Stimulated activated CD4-positive, alpha-beta T cell treated with anti-CD3 and anti-CD28 coated beads, Interleukin-1b, Interleukin-23, amount 100 ng/mL, for 4 hours (primary cell): ENCODE measurements around the gene RCBTB2.

Experiments used
- DNase-seq, 2 donors: peaks; one replicate each; pipeline ENCODE4 v3.0.0-alpha.2; 2020; ENCODE audit warnings: low read depth in 2 of 2

Gene RCBTB2

DNA sequence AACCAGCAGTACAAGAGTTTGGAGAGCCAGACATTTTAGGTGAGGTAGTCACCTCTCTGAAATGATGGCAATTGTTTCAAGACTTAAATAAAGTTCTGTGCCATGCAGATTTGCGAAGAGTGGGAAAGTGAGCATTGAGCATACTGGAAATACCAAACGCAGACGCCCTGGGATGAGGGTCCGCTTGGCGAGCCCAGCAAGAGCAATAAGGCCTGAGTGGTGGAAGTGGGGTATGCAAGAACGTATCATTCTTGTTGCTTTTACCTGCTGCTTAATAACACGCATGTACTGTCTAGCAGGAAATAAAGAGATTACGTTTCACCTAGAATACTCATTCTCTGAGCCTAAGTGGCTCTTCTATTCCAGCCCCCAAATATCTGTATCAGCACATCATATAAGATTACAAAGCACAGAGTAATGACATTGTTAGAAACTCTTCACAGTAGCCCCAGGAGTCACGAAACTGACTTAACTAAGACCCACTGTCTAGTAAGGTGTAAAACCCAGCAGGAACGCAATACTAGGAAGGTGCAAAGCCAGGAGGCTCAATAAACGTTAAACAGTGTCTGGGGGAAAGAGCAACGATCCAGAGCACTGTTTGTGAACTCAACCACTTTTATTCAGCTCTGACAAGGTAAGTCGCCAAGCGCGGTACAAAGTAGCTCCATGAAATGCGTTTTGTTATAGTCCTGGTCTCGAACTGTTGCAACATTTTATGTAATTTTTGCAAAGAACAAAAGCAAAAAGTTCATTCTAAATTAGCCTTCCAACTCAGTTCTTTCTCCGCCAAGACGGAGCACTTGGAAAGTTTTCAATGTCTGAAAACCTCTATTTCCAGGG is 1.2 kb downstream of the RCBTB2 start:
- no peak for DNase-seq

DNA sequence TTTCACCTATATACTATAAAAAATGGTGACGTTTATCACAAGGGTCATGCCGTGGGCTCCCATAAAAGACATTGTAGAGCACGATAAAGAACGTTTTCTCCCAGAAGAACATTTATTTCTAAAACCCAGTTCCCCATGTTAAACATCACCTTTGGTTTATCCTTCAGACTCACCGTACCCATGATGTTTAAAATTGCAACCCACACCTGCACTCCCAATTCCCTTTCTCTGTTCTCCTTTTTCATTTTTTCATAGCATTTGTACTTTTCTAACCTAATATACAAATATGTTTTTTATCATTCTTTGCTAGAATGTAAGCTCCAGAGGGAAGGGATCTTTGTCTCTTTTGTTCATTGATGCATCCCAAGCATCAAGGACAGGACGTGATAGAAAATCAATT is 2.0 kb downstream of the RCBTB2 start:
- DNase-seq = no peak

DNA sequence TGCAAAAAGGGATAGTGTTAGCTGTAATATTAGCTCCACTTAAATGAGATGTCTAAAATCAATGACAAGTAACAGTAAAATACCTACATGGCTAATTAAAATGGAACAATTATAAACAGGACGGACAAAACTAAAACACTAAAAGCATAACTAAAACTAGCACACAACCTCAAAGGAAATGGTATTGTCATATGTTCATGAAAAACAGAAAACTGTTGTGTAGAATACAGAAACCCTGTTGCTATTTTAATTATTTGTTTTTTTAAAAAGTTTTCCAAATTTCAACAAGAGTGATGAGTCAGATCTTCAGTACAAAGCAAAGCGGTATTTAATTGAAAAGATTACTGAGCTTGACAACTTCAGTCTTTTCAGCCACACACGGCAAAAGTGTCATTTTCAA is 4.2 kb downstream of the RCBTB2 start:
- no peak for DNase-seq

DNA sequence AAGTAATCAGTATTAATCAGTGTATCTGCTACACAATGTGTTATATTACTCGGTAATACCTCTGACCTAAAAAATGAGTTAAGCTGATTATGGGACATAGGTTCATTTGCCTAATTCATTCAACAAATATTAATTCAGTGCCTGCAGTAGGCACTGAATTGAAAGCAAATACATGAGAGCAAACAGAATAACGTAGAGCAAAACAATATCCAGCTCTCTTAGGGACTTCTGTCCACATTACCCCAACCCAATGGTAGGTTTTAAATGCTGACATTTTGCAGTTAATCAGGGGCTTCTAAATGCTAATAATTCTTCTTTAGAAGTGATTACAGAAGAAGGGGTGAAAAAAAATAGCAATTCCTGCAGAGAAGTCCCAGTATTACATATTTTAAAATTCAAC is 4.9 kb downstream of the RCBTB2 start:
- no peak for DNase-seq

DNA sequence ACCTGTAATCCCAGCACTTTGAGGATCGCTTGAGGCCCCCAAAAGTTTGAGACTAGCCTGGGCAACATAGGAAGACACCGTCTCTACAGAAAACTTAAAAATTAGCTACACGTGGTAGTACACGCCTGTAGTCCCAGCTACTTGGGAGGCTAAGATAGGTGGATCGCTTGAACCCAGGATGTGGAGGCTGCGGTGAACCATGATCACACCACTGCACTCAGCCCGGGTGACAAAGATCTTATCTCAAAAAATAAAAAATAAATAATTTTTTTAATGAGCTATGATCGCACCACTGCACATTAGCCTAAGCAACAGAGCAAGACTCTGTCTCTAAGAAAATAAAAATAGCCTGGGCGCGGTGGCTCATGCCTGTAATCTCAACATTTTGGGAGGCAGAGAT is 6.6 kb downstream of the RCBTB2 start:
- no peak for DNase-seq

DNA sequence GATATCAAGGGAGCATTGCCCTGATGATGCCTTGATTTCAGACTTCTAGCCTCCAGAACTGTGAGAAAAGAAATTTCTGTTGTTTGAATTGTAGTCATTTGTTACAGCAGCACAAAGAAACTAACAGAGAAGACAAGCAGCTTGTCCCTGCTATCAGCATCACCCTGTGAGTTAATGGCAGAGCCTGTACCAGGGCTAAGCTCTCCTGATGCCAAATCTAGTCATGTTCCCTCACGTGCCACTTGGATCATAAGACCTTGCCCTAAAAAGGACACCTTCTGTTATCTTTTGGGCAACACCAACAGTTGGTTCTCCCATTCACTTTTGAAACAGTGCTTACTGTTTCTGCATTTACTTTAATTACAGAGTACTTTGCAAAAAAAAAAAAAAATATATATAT is 14.8 kb downstream of the RCBTB2 start:
- DNase-seq = no peak

DNA sequence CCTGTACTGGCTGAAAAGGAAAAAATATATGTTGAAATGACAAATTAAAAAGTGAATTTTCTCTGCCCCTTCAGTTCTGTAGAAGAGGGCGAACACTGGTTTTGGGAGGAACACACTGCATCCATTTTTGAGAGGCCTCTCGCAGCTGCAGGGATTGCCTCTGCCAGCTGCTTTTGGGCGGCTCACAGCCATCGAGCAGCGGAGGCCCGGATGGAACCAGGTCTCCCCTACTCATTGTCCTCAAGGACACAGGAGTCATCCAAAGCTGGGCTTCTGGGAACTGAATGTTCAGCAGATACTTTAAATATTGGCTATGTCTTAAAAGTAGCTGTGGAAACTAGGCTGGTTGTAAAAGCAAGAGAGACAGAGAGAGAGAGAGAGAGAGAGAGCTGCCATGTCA is 17.1 kb downstream of the RCBTB2 start:
- DNase-seq = no peak

DNA sequence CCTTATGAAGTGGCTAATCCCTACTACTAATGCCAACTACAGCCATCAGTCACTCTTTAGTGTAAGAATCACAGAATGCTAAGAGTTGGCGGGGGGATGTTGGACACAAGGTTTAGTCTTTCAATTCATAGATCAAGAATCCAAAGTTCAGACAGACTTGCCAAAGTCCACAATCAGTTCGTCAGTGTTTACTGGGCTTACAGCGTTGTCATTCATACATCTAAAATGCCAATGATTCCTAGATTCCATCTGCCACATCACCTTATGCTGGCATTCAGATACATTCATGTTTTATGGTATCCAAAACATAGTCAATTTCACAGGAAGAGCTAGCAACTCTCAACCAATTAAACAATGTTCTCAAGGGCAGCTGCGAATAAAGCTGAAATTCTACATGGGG is 18.1 kb downstream of the RCBTB2 start:
- DNase-seq = no peak

DNA sequence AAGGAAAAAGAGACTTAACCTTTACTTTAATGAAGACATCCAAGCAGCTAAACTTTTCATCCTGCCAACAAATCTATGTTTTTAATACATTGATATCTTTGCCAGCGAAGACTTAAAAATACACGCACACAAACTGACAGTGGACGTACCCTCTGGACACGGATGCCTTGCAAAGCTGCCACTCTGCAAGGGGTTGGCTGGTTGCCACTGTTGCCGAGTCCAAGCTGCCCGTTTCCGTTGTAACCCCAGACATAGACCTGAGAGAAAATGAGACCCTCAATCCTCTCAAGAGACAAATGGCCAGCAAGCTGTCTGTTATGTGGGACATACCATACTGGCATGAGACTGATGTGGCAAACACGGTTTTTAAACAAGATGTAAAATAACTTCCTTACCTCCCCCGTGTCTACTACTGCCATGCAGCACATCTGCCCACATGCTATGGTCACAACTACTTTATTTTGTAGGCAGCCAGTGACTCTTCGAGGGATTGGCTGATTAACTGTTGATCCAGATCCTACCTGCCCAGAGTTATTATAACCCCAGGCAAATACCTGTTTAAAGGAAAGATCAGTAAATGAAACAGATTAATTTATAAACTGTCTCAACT is 21.2 kb downstream of the RCBTB2 start:
- no peak for DNase-seq

DNA sequence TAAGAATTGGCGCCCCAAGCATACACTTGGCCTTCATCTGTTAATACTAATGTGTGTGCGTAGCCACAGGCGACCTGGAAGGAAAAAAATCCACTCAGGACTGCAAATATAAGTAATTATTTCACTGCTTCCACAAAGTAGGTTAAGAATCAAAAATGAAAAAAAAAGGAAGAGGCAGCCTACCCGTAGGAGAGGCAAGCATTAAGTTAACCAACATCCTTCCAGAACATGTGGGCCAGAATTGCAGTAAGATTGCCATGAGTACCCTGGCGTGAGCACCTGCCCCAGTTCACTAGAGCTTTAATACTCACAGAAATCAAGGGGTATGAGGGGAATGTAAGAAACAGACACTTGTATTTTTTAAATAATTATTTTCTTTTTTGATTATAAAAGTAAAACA is 22.2 kb downstream of the RCBTB2 start:
- no peak for DNase-seq

DNA sequence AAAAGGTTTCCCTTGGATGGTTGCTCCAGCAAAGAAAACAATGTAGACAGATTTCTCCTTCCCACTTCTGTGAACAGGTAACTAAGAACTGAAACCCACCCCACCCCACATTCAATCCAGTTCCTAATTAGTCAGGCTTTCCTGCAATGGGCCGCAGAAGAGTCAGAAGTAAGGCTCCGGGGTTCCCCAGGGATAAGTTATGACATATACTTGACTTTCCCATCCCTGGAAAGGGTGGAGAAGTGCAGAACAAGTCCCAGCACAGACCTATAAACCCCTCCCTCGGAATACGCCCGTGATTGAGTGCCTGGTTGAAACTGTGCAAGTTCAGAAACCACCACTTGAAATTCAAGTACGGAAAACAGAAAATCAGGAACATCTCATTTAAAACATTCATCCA is 24.9 kb downstream of the RCBTB2 start:
- DNase-seq = no peak

DNA sequence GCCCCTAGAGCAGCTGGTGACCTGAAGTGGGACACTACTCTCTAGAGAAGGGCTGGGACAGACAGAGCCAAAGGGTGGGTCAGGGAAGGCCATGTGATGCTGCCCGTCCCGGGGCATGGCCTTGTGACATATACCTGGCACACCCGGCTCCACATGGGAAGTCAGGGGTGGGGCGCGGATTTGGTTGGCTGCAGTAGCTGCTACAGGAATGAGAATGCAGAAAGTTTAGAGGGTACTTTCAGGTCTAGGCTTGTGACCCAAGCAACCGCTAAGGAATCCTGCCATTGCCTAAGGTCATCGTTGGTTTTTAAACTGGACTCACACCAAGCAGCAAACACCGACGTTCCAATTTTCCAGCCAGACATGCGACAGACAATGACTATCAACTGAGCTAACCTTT is 25.9 kb downstream of the RCBTB2 start:
- DNase-seq = no peak

DNA sequence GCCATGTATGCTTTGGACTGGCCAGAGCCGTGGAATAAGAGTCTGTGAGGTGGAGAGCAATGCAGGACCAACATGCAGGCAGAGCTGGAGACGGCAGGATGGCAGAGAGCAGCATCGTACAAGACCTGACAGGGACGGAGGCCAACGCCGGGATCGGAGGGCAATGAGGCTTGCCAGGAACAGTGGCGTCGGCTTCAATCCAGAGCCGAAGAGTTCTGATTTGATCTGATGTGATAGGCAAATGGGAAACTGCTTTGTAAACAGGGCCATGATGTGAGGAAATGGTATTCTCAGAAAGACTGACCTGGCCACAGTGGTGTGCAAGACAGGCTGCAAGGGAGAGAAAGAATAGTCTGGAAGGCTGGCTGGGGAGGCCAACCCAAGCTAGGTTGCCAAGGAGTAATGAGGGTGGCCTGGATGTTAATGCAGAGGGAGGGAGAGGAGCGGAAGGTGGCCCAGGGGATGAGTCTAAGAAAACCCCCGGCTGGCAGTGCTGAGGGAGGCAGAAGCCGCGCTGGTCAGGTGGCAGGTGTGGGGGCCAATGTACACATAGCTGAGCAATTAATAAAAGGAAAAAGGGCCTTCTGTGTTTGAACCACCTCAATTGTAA is 26.7 kb downstream of the RCBTB2 start:
- no peak for DNase-seq

DNA sequence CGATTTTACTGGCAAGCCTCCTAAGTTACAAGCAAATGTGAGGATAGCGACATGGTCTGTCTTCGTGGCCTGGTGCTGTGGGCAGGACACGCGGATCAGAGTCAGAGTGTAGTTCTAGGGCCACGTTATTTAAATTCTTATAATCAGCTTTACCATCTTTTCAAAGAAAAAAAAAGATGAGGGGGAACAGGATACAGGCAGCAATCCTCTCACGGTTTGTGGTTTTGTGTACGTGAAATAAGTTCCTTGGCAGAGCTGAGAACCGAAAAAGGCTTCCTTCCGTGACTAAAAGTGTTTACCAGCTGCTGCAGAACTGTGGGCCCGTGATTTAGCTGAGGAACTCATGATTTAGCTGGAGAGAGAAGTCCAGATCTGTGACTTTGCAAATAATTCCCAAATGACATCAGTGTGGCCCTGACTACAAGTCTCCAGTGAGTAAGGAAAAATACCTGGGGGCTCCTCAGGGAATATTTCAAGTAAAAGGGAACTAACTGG is 27.2 kb downstream of the RCBTB2 start:
- DNase-seq = peak in 1 of 2 donors; percentile 24

DNA sequence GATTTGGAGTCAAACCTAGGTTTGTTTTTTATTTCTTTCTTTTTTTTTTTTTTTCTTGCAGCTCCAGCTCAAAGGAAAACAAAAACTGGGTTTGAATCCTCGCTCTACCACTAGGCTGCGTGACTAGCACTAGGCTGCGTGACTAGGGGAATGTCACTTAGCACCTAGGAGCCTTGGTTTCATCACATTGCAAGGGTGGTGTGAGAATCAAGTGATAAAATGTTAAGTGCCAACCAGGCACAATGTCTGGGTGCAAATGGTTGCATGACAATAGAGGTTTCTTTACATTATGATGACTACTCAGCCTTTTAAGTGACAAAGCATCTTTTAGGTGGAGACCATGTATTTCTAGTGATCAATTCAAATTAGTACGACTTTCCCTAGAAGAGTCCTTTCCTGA is 27.9 kb downstream of the RCBTB2 start:
- DNase-seq = no peak

DNA sequence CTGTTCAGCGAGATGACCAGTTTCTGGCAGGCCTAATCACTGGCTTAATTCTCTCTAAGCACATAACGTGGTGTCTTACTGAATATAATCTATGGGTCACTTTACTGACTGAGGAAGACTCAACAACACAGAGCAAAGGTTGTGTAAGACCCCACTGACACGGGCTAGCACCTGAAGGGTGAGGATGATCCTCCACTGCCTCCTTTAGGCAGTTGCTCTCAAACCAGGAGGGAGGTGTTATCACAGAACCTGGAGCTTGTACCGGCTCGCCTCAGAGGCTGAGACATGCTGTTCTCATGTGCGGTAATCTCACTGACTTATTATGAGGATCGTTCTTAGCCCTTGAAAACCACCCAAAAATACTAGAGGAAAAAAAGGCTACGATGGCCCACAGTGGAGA is 28.3 kb downstream of the RCBTB2 start:
- DNase-seq = no peak

DNA sequence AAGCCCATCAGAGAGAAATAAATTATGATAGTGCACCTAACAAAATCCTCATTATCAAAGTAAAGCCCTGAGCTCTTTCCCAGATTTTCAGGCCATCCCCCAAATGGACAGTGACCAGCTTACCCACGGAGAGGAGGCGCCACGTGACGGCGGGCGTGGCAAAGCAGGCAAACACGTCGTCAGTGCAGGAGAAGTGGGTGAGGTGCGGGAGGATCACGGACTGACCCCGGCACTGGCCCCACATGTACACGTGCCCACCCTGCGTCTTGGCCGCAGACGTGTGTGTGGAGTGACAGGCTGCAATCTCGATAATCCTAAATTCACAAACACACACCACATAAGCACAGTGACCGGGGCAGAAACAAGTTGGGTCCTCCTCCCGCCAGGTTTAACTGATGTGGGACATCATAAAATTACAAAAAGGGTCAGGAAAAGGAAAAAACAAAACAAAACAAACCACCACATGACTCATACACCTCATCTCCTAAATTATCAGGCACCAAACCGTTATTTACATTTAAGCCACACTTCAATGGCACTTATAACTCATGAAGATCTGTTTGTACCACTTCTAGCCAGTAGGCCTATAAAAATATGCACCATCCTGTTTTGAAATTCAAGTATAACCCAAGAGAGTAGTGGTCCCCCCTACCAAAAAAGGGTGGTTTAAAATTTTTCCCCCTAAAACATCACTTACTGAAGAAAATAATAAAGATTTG is 30.1 kb downstream of the RCBTB2 start:
- no peak for DNase-seq

DNA sequence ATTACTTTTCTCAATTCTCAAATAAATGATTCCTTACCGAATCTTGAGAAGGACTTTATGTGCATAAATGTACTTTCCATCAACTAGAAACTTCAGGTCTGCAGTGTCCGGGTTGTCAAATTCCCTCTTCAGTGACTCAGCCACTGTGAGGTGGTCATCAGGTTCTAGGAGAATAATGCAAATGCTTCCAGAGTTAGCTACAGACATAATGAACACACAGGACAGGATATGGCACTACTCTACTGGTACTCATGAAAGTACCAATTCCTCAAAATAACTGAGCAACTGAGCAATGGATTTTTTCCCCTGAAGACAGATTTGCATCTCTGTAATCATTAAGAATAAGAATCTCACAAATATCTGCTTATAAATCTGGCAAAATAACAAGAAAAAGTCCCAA is 31.2 kb downstream of the RCBTB2 start:
- DNase-seq = no peak

DNA sequence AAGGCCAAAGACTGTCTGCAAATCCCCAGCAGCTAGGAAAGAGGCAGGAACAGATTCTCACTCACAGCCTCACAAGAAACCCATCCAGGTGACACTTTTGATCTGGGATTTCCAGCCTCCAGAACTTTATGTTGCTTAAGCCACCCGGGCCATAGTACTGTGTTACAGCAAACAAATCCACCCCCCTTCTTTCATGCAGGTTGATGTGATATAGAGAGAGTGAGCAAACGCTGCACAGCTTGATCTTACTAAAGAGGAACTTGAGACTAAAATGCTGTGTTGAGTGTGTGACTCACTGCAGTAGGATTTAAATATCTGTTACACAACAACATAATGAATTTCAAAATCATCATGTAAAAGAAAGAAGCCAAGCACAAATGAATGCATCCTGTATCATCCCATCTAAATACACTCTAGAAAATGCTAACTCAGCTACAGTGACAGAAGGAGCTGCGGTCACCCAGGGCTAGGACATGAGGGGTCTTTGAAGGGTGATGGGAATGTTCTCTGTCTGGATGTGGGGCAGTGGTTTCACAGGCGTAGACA is 32.2 kb downstream of the RCBTB2 start:
- DNase-seq = no peak

DNA sequence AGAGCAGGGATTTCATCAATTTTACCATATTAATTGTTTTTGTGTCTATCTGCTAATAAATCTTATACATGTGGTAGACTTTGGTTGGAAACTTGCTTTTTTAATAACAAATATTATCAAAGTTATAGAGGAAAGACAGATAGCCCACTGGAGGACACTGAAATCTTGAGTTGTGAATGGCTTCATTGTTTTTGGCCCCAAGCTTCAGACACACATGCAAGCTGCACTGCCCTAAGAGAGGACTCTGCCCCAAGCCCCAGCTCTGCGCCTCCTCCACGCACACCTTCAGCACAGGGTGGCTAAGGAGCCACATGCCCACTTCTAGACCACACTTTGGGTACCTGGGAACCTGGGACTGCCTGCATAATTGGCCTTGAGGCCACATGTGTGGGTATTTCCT is 35.2 kb downstream of the RCBTB2 start:
- DNase-seq = no peak

DNA sequence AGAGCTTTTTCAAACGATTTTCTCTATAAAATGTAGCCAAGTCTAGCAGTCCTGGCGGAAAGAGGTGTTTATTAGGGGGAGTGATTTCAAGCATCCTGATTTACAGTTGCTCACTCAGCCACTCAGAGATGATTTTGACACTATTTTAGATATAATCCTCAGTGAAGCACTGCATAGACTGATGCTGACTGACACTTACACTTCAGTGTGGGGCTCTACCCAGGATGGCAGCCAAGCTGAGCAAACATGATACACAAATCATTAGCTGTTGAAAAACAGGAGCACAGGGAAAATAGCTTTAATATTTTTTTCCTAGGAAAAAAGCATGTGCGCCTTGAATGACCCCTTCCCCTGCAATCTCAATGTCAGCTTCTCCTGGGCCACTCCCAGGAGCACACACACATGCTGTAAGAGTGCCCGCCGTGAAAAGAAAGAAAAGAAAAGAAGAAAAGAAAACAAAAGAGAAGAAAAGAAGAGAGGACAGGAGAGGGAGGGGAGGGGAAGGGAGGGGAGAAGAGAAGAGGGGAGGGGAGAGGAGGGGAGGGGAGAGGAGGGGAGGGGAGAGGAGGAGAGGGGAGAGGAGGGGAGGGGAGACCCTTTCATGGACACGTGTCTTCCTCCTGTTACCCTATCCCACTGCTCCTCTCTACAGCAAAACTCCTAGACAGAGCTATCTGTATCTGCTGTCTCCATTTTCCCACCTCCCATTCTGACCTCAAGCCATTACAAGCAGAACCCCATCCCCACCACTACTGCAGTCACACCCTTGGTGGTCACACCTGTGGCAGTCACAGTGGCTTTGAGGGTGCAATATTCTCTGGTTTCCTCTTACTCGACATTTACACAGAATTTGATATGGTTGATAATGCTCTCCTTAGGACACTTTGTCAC is 36.4 kb downstream of the RCBTB2 start:
- no peak for DNase-seq
